CD4-positive, alpha-beta T cell (primary cell): ENCODE data around the gene RNASEH1. TPM values are rescaled to one million over a fixed set of nuclear protein-coding genes. Genes with fewer than 3 reads are reported as not detected.

Experiments used
- ATAC-seq: fragments of 200-7000 bp; cut with Tn5 transposase; one replicate; pipeline ENCODE4 v1.10.0; 2022; ENCODE audit warnings: mild to moderate bottlenecking; ENCODE audit not compliant: poor library complexity
- CTCF ChIA-PET: fragments of 350-600 bp; sonication (Branson Sonifier 250); formaldehyde crosslinking; loops from one replicate; lab custom pipeline; 2021; ENCODE audit warnings: antibody characterized with exemption, inconsistent platforms; lab: Charles Lee
- POLR2A ChIA-PET: fragments of 350-600 bp; sonication (Branson Sonifier 250); formaldehyde crosslinking; loops from one replicate; lab custom pipeline; 2021; ENCODE audit warnings: antibody characterized with exemption, inconsistent platforms; lab: Charles Lee
- DNase-seq, 14 experiments: peaks; one replicate each; pipeline ENCODE4 v3.0.0-alpha.2; 2013 to 2020; ENCODE audit warnings: mixed read lengths in 2 of 14
- H3K27ac ChIP-seq, 2 donors: one replicate each; pipeline versions ENCODE4 v1.5.1 to v1.7.0; 2013; ENCODE audit warnings: low read length in 2 of 2, low read depth in 1 of 2, mild to moderate bottlenecking in 1 of 2
- H3K27me3 ChIP-seq, 2 experiments: 1 replicate in 1 of 2; 2 replicates in 1 of 2; pipeline versions ENCODE4 v1.6.1 to v1.7.0; 2013; ENCODE audit warnings: low read length in 2 of 2, control low read depth in 1 of 2, mild to moderate bottlenecking in 1 of 2, moderate library complexity in 1 of 2; ENCODE audit not compliant: insufficient read depth in 2 of 2, control insufficient read depth in 1 of 2
- H3K36me3 ChIP-seq: one replicate; pipeline ENCODE4 v1.6.1; 2013; ENCODE audit warnings: low read length, control low read depth; ENCODE audit not compliant: insufficient read depth
- H3K4me1 ChIP-seq: one replicate; pipeline ENCODE4 v1.6.1; 2013; ENCODE audit warnings: low read length, control low read depth; ENCODE audit not compliant: insufficient read depth
- H3K4me3 ChIP-seq: one replicate; pipeline ENCODE4 v1.5.1; 2013; ENCODE audit warnings: mild to moderate bottlenecking, low read length, moderate library complexity
- H3K9me3 ChIP-seq, 2 experiments: 1 replicate in 1 of 2; 2 replicates in 1 of 2; pipeline versions ENCODE4 v1.6.1 to v1.7.0; 2013; ENCODE audit warnings: low read length in 2 of 2, mild to moderate bottlenecking in 2 of 2, control low read depth in 1 of 2, moderate library complexity in 1 of 2; ENCODE audit not compliant: control insufficient read depth in 1 of 2, insufficient read depth in 1 of 2
- H3K27ac Mint-ChIP-seq: one replicate; pipeline ENCODE4 v1.8.0; 2020; ENCODE audit warnings: mixed read lengths
- H3K27me3 Mint-ChIP-seq: one replicate; pipeline ENCODE4 v1.8.0; 2021; ENCODE audit warnings: mixed read lengths
- H3K36me3 Mint-ChIP-seq: one replicate; pipeline ENCODE4 v1.8.0; 2021; ENCODE audit warnings: low read depth, mixed read lengths
- H3K4me1 Mint-ChIP-seq: one replicate; pipeline ENCODE4 v1.8.0; 2021; ENCODE audit warnings: low read depth, mixed read lengths
- H3K4me3 Mint-ChIP-seq: one replicate; pipeline ENCODE4 v1.8.0; 2020; ENCODE audit warnings: mild to moderate bottlenecking, mixed read lengths
- H3K9me3 Mint-ChIP-seq: one replicate; pipeline ENCODE4 v1.8.0; 2020; ENCODE audit warnings: mixed read lengths
- intact Hi-C, 2 experiments: fragments of 100-400 bp; cut with DNase I in 1 of 2; cut with micrococcal nuclease in 1 of 2; formaldehyde crosslinking; loops; one replicate each; pipeline versions ENCODE4 v1.15.1 to v1.9.0; 2023 to 2025; cut with DNase I, micrococcal nuclease
- total RNA-seq, 174 experiments: library from RNA in 2 of 174; stranded (reverse) in 2 of 174; gene quantifications; one replicate each; pipeline ENCODE4 v1.2.3 and lab custom pipeline; 2021 to 2026
- TF ChIP-seq, protein P1 (sequence below): fragments of 200-600 bp; IDR thresholded peaks from one replicate; pipeline ENCODE4 v1.8.0; 2022; ENCODE audit warnings: antibody characterized with exemption, mild to moderate bottlenecking

The RNASEH1 gene
- total RNA-seq, 2 experiments from 2014 or later: 31.5 to 31.9 TPM

- no peaks in the 10 kb centered on the region for H3K27me3 ChIP-seq
- no peaks in the 10 kb centered on the region for H3K9me3 Mint-ChIP-seq
- H3K36me3 ChIP-seq: peaks cover 8% of the 10 kb centered on the region
- peak overlapping the region; percentile 2 for H3K27ac Mint-ChIP-seq
- no peaks in the 10 kb centered on the region for H3K4me1 ChIP-seq
- ChIA-PET POLR2A (interaction anchor here (0.7 kb wide), 1 partner anchor 17 kb away, joined by 5 read pairs; no protein-coding TSS in a partner anchor), CTCF (no interaction called here)
- no peaks in the 10 kb centered on the region for H3K9me3 ChIP-seq
- ATAC-seq (peak; percentile 59), DNase-seq (no peak)
- intact Hi-C loops: no loop called here
- H3K4me3 Mint-ChIP-seq: peak overlapping the region; percentile 81
- peaks cover 20% of the 10 kb centered on the region for H3K36me3 Mint-ChIP-seq
- H3K4me3 ChIP-seq: peak overlapping the region; percentile 34
- no peaks in the 10 kb centered on the region for H3K27me3 Mint-ChIP-seq
- H3K27ac ChIP-seq: no peak overlapping the region
- peaks cover 5% of the 10 kb centered on the region for H3K4me1 Mint-ChIP-seq
- TF ChIP-seq, protein P1, sequence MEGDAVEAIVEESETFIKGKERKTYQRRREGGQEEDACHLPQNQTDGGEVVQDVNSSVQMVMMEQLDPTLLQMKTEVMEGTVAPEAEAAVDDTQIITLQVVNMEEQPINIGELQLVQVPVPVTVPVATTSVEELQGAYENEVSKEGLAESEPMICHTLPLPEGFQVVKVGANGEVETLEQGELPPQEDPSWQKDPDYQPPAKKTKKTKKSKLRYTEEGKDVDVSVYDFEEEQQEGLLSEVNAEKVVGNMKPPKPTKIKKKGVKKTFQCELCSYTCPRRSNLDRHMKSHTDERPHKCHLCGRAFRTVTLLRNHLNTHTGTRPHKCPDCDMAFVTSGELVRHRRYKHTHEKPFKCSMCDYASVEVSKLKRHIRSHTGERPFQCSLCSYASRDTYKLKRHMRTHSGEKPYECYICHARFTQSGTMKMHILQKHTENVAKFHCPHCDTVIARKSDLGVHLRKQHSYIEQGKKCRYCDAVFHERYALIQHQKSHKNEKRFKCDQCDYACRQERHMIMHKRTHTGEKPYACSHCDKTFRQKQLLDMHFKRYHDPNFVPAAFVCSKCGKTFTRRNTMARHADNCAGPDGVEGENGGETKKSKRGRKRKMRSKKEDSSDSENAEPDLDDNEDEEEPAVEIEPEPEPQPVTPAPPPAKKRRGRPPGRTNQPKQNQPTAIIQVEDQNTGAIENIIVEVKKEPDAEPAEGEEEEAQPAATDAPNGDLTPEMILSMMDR: no peak
Observed at GRCh38 chr2:3535794-3536681, 22.1 kb downstream of the RNASEH1 start.

DNA sequence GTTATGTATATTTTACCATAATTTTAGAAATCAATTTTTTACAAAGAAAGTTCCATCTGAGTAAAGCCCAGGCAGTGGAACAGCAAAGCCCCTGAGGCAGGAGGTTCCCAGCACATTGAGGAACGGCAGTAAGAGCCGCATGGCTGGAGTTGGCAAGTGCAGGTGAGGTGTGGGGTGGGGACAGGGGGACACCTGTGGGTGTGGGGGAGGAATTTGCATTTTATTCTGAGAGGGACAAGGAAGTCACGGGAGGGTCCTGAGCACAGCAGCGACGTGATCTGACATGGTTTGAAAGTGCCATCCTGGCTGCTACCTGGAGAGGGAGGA is 22.7 kb downstream of the RNASEH1 start:
- no peak for ATAC-seq
- H3K4me3 Mint-ChIP-seq: peak overlapping the region; percentile 81
- Histone ChIP-seq H3K4me3 (no peak overlapping the region), H3K9me3 (no peaks in the 10 kb centered on the region), H3K4me1 (no peaks in the 10 kb centered on the region), H3K27me3 (no peaks in the 10 kb centered on the region), H3K36me3 (peaks cover 8% of the 10 kb centered on the region), H3K27ac (no peak overlapping the region)
- H3K27me3 Mint-ChIP-seq: no peaks in the 10 kb centered on the region
- intact Hi-C loops: no loop called here
- H3K9me3 Mint-ChIP-seq: no peaks in the 10 kb centered on the region
- peaks cover 5% of the 10 kb centered on the region for H3K4me1 Mint-ChIP-seq
- TF ChIP-seq, protein P1: no peak
- DNase-seq: no peak
- H3K36me3 Mint-ChIP-seq: peaks cover 14% of the 10 kb centered on the region
- CTCF ChIA-PET: no interaction called here
- H3K27ac Mint-ChIP-seq: no peak overlapping the region
- POLR2A ChIA-PET: interaction anchor here (0.7 kb wide), 1 partner anchor 17 kb away, joined by 5 read pairs; no protein-coding TSS in a partner anchor

GRCh38 chr2:3534251-3534814 is 23.8 kb downstream of the RNASEH1 start:
- Histone ChIP-seq H3K36me3 (peaks cover under 1% of the 10 kb centered on the region), H3K9me3 (no peaks in the 10 kb centered on the region), H3K4me3 (no peak overlapping the region), H3K4me1 (no peaks in the 10 kb centered on the region), H3K27ac (no peak overlapping the region), H3K27me3 (no peaks in the 10 kb centered on the region)
- H3K36me3 Mint-ChIP-seq: peaks cover 4% of the 10 kb centered on the region
- CTCF ChIA-PET: no interaction called here
- peaks cover 5% of the 10 kb centered on the region for H3K4me1 Mint-ChIP-seq
- H3K9me3 Mint-ChIP-seq: no peaks in the 10 kb centered on the region
- H3K27ac Mint-ChIP-seq: no peak overlapping the region
- no peaks in the 10 kb centered on the region for H3K27me3 Mint-ChIP-seq
- DNase-seq (no peak), ATAC-seq (no peak)
- intact Hi-C loops: no loop called here
- H3K4me3 Mint-ChIP-seq: no peak overlapping the region
- TF ChIP-seq, protein P1: no peak
- POLR2A ChIA-PET: no interaction called here
